ENCODE measurements around the gene AP2A1. TPM values are rescaled to one million over a fixed set of nuclear protein-coding genes. Genes with fewer than 3 reads are reported as not detected.

Gene AP2A1
- total and polyA plus RNA-seq, 10 of the 15 experiments (the other 5 are each of a cell fraction or from before 2014, with no cell fraction given), result 0.68 to 78.8 (median 33.8) TPM

GRCh38 chr19:49836176-49837008, 69.6 kb downstream of the AP2A1 start:
- no peak for TF ChIP-seq CHD4 (IDR thresholded peaks at IDR 0.05)
- TF ChIP-seq MLLT1 (IDR thresholded peaks at IDR 0.05), result no peak
- TF ChIP-seq SIX5 (IDR thresholded peaks at IDR 0.05; ENCODE audit: low read depth, low read length, severe bottlenecking), result peak; percentile 30
- FAIRE-seq (no peak), ATAC-seq (no peak), DNase-seq (ENCODE audit: low read depth, low spot score) (no peak)
- H3K4me3 ChIP-seq, result no peak overlapping the region
- no peaks in the 10 kb centered on the region for H3K79me2 ChIP-seq (ENCODE audit: control insufficient read depth, insufficient read depth, low read length)
- intact Hi-C loops (cut with micrococcal nuclease; ENCODE audit: unreplicated experiment) (no loop called here), in situ Hi-C loops (cut with MboI) (no loop called here)
- no peaks in the 10 kb centered on the region for H3K4me1 ChIP-seq (ENCODE audit: control insufficient read depth, insufficient read depth, low read length)
- ChIA-PET CTCF (interaction anchor here (1.2 kb wide), 1 partner anchor 102 kb away, joined by 3 read pairs; no protein-coding TSS in a partner anchor), SMC1A (ENCODE audit: uncharacterized antibody, unreplicated experiment) (no interaction called here), RAD21 (ENCODE audit: unreplicated experiment) (no interaction called here), POLR2A (interaction anchor here (0.6 kb wide), 1 partner anchor 21 kb away, joined by 3 read pairs; no protein-coding TSS in a partner anchor)
- no peak overlapping the region for H3K4me2 ChIP-seq (ENCODE audit: control insufficient read depth, insufficient read depth)
- H4K20me1 ChIP-seq (ENCODE audit: control insufficient read depth, insufficient read depth), result no peaks in the 10 kb centered on the region
- H3K9ac ChIP-seq (ENCODE audit: control insufficient read depth, insufficient read depth, low read length), result no peak overlapping the region
- H3K27me3 ChIP-seq (replicated peaks in 1 of 2; ENCODE audit: control insufficient read depth in 2 of 2, insufficient read depth in 2 of 2, low read length in 1 of 2), result no peaks in the 10 kb centered on the region
- no peaks in the 10 kb centered on the region for H3K9me3 ChIP-seq (replicated peaks; ENCODE audit: control insufficient read depth, insufficient read depth, low read length)
- peaks cover 19 to 27% of the 10 kb centered on the region in 2 experiments for H3K36me3 ChIP-seq (ENCODE audit: control insufficient read depth in 2 of 2, insufficient read depth in 2 of 2, low read length in 1 of 2)
- no peak overlapping the region for H2AFZ ChIP-seq (ENCODE audit: control insufficient read depth, low read depth, low read length)
- 97% methylated on average over 17 of the region's 20 CpGs for WGBS (ENCODE audit: insufficient coverage, insufficient replicate concordance, low lambda C conversion rate, missing lambda C conversion rate)
- H3K27ac ChIP-seq (ENCODE audit: control insufficient read depth, insufficient read depth), result no peak overlapping the region
- BruUV-seq (replicated peaks), result no TSS peak

- Histone ChIP-seq H3K36me3 (ENCODE audit: control insufficient read depth in 2 of 2, insufficient read depth in 2 of 2, low read length in 1 of 2) (peaks cover 16 to 23% of the 10 kb centered on the region in 2 experiments), H2AFZ (ENCODE audit: control insufficient read depth, low read depth, low read length) (no peak overlapping the region), H3K4me2 (ENCODE audit: control insufficient read depth, insufficient read depth) (no peak overlapping the region), H3K9me3 (replicated peaks; ENCODE audit: control insufficient read depth, insufficient read depth, low read length) (no peaks in the 10 kb centered on the region), H4K20me1 (ENCODE audit: control insufficient read depth, insufficient read depth) (no peaks in the 10 kb centered on the region), H3K4me3 (no peak overlapping the region), H3K4me1 (ENCODE audit: control insufficient read depth, insufficient read depth, low read length) (no peaks in the 10 kb centered on the region), H3K27me3 (replicated peaks in 1 of 2; ENCODE audit: control insufficient read depth in 2 of 2, insufficient read depth in 2 of 2, low read length in 1 of 2) (no peaks in the 10 kb centered on the region), H3K79me2 (ENCODE audit: control insufficient read depth, insufficient read depth, low read length) (no peaks in the 10 kb centered on the region), H3K9ac (ENCODE audit: control insufficient read depth, insufficient read depth, low read length) (no peak overlapping the region), H3K27ac (ENCODE audit: control insufficient read depth, insufficient read depth) (no peak overlapping the region)
- ATAC-seq (no peak), DNase-seq (ENCODE audit: low read depth, low spot score) (no peak), FAIRE-seq (no peak)
- WGBS (ENCODE audit: insufficient coverage, insufficient replicate concordance, low lambda C conversion rate, missing lambda C conversion rate), result 90% methylated on average over 5 of the region's 5 CpGs
- ChIA-PET POLR2A (no interaction called here), SMC1A (ENCODE audit: uncharacterized antibody, unreplicated experiment) (no interaction called here), CTCF (interaction anchor here (1.2 kb wide), 1 partner anchor 101 kb away, joined by 3 read pairs; no protein-coding TSS in a partner anchor), RAD21 (ENCODE audit: unreplicated experiment) (no interaction called here)
- intact Hi-C loops (cut with micrococcal nuclease; ENCODE audit: unreplicated experiment), result no loop called here
- BruUV-seq (replicated peaks), result no TSS peak
- in situ Hi-C loops (cut with MboI), result no loop called here
- no peak for TF ChIP-seq NR2C1 (IDR thresholded peaks at IDR 0.05)
- TF ChIP-seq ELK1 (IDR thresholded peaks at IDR 0.05; ENCODE audit: low read depth, low read length), result no peak
- TF ChIP-seq ZBTB11 (CRISPR knock-in tag; IDR thresholded peaks at IDR 0.05), result no peak
- TF ChIP-seq RELA (IDR thresholded peaks at IDR 0.05; ENCODE audit: borderline replicate concordance, partially characterized antibody), result no peak
- TF ChIP-seq SP1 (IDR thresholded peaks at IDR 0.05; ENCODE audit: low read depth, low read length), result no peak
- no peak for TF ChIP-seq NBN (IDR thresholded peaks at IDR 0.05)
- no peak for TF ChIP-seq ATF3 (IDR thresholded peaks at IDR 0.05; ENCODE audit: borderline replicate concordance, extremely low read depth, low read depth, low read length)
Measured at GRCh38 chr19:49837009-49837310, 70.2 kb downstream of the AP2A1 start.

Measured in GM12878 (cell line).